ENCODE data around the gene LETMD1. TPM values are rescaled to one million over a fixed set of nuclear protein-coding genes. Genes with fewer than 3 reads are reported as not detected.
A peak's percentile ranks its signal among the peaks of the same experiment; 100 is the strongest.

Gene LETMD1
- total and polyA plus RNA-seq, 2 of the 13 experiments (the other 11 are each of a cell fraction or from before 2014, with no cell fraction given) = 43.3 to 87.7 TPM

DNA sequence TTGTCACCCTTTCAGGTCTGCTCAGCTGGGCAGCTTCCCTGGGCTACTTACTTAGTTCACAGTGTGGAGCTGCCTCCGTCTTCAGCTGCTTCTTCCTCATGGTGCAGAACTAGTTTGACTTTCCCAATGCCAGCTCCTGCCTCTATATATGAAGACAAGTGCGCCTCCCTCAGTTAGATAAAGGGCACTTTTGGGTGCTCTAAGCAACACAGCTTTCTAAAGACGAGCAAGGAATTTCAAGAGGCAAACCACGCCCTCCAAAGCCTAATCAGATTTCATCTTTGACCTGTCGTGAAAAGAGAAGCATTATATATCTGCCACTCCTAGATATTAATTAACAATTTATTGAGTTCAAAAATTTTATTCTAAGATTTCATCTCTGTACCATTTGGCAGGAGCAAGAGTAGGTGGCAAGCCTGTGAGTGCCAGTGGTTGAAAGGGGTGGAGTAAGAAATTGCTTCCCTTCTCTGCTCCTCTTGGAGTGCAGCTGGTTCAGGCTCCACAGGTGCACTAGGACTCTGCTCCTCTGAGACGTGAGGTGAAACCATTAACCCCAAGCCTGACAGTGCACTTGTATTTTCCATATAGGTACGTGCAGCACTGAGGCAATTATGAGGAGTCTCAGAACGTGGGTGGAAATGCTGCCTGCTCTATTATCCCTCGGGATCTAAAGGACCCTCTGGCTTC lies 19.9 kb upstream of the LETMD1 start (continued):
- TF ChIP-seq, protein P1, sequence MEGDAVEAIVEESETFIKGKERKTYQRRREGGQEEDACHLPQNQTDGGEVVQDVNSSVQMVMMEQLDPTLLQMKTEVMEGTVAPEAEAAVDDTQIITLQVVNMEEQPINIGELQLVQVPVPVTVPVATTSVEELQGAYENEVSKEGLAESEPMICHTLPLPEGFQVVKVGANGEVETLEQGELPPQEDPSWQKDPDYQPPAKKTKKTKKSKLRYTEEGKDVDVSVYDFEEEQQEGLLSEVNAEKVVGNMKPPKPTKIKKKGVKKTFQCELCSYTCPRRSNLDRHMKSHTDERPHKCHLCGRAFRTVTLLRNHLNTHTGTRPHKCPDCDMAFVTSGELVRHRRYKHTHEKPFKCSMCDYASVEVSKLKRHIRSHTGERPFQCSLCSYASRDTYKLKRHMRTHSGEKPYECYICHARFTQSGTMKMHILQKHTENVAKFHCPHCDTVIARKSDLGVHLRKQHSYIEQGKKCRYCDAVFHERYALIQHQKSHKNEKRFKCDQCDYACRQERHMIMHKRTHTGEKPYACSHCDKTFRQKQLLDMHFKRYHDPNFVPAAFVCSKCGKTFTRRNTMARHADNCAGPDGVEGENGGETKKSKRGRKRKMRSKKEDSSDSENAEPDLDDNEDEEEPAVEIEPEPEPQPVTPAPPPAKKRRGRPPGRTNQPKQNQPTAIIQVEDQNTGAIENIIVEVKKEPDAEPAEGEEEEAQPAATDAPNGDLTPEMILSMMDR (CRISPR knock-in tag; IDR thresholded peaks at IDR 0.05) = peak; percentile 78
- no peak for TF ChIP-seq NFRKB (IDR thresholded peaks at IDR 0.05)
- 0 out of 2 replicates have a peak, but pooled peaks have one; percentile 35 for TF ChIP-seq ZKSCAN8 (CRISPR knock-in tag; IDR thresholded peaks at IDR 0.05; ENCODE audit: borderline replicate concordance)
- 0 out of 2 replicates have a peak, but pooled peaks have one; percentile 26 for TF ChIP-seq MIXL1 (CRISPR knock-in tag; IDR thresholded peaks at IDR 0.05)
- TF ChIP-seq CEBPG (CRISPR knock-in tag; IDR thresholded peaks at IDR 0.05) = peak; percentile 54
- TF ChIP-seq, protein P2, sequence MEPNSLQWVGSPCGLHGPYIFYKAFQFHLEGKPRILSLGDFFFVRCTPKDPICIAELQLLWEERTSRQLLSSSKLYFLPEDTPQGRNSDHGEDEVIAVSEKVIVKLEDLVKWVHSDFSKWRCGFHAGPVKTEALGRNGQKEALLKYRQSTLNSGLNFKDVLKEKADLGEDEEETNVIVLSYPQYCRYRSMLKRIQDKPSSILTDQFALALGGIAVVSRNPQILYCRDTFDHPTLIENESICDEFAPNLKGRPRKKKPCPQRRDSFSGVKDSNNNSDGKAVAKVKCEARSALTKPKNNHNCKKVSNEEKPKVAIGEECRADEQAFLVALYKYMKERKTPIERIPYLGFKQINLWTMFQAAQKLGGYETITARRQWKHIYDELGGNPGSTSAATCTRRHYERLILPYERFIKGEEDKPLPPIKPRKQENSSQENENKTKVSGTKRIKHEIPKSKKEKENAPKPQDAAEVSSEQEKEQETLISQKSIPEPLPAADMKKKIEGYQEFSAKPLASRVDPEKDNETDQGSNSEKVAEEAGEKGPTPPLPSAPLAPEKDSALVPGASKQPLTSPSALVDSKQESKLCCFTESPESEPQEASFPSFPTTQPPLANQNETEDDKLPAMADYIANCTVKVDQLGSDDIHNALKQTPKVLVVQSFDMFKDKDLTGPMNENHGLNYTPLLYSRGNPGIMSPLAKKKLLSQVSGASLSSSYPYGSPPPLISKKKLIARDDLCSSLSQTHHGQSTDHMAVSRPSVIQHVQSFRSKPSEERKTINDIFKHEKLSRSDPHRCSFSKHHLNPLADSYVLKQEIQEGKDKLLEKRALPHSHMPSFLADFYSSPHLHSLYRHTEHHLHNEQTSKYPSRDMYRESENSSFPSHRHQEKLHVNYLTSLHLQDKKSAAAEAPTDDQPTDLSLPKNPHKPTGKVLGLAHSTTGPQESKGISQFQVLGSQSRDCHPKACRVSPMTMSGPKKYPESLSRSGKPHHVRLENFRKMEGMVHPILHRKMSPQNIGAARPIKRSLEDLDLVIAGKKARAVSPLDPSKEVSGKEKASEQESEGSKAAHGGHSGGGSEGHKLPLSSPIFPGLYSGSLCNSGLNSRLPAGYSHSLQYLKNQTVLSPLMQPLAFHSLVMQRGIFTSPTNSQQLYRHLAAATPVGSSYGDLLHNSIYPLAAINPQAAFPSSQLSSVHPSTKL (CRISPR knock-in tag; IDR thresholded peaks at IDR 0.05) = peak; percentile 51
- TF ChIP-seq SOX13 (IDR thresholded peaks at IDR 0.05) = no peak
- TF ChIP-seq SOX13 (CRISPR knock-in tag; conservative IDR thresholded peaks at IDR 0.05 in 1 of 2, IDR thresholded peaks at IDR 0.05 in 1 of 2) = peak in 1 of 2 experiments; percentile 17; a peak in 1 of 4 replicates
- TF ChIP-seq NAIF1 (CRISPR knock-in tag; IDR thresholded peaks at IDR 0.05; ENCODE audit: borderline replicate concordance) = no peak
- 0 out of 2 replicates have a peak, but pooled peaks have one; percentile 27 for TF ChIP-seq KMT2B (CRISPR knock-in tag; IDR thresholded peaks at IDR 0.05)
- 0 out of 2 replicates have a peak, but pooled peaks have one; percentile 32 for TF ChIP-seq MAX (IDR thresholded peaks at IDR 0.05)
- TF ChIP-seq SAP130 (CRISPR knock-in tag; IDR thresholded peaks at IDR 0.05; ENCODE audit: low read depth) = peak; percentile 78
- no peak for TF ChIP-seq ZNF597 (CRISPR knock-in tag; IDR thresholded peaks at IDR 0.05)
- TF ChIP-seq FOXA3 (CRISPR knock-in tag; IDR thresholded peaks at IDR 0.05) = 0 out of 2 replicates have a peak, but pooled peaks have one; percentile 10
- TF ChIP-seq RXRB (CRISPR knock-in tag; IDR thresholded peaks at IDR 0.05; ENCODE audit: borderline replicate concordance) = peak; percentile 23; the same call in 1 of the 2 replicates
- TF ChIP-seq ZBTB25 (CRISPR knock-in tag; IDR thresholded peaks at IDR 0.05) = 0 out of 2 replicates have a peak, but pooled peaks have one; percentile 28
- TF ChIP-seq SMC3 (IDR thresholded peaks at IDR 0.05; ENCODE audit: low read length) = peak; percentile 59; the same call in 1 of the 2 replicates
- no peak for TF ChIP-seq ZNF136 (CRISPR knock-in tag; IDR thresholded peaks at IDR 0.05; ENCODE audit: low read depth)
- TF ChIP-seq TAF1 (CRISPR knock-in tag; IDR thresholded peaks at IDR 0.05) = 0 out of 2 replicates have a peak, but pooled peaks have one; percentile 27
- TF ChIP-seq HIC2 (CRISPR knock-in tag; IDR thresholded peaks at IDR 0.05; ENCODE audit: low read depth) = no peak
